ENCODE results near the gene TMEM201. TPM values are rescaled to one million over a fixed set of nuclear protein-coding genes. Genes with fewer than 3 reads are reported as not detected.

Gene TMEM201
- total and polyA plus RNA-seq, 9 of the 15 experiments (the other 6 are each of a cell fraction or from before 2014, with no cell fraction given) = 0.42 to 51.3 (median 7.4) TPM

- TF ChIP-seq TAF9B (IDR thresholded peaks at IDR 0.05; ENCODE audit: partially characterized antibody) (no peak), E2F6 (IDR thresholded peaks at IDR 0.05; ENCODE audit: borderline replicate concordance in 1 of 2, extremely low read depth in 1 of 2, insufficient read depth in 1 of 2, insufficient read length in 1 of 2, low read depth in 1 of 2, low read length in 1 of 2, poor library complexity in 1 of 2, severe bottlenecking in 1 of 2) (peak in 1 of 2 experiments; percentile 87), NFATC3 (IDR thresholded peaks at IDR 0.05) (no peak), ZNF133 (CRISPR knock-in tag; IDR thresholded peaks at IDR 0.05) (no peak), VEZF1 (CRISPR knock-in tag; IDR thresholded peaks at IDR 0.05) (peak; percentile 57), TAF7 (tag; IDR thresholded peaks at IDR 0.05) (no peak), RBM34 (IDR thresholded peaks at IDR 0.05; ENCODE audit: borderline replicate concordance, insufficient read depth, low read length) (no peak), KLF6 (CRISPR knock-in tag; IDR thresholded peaks at IDR 0.05; ENCODE audit: borderline replicate concordance) (no peak), ZNF263 (CRISPR knock-in tag; IDR thresholded peaks at IDR 0.05; ENCODE audit: borderline replicate concordance) (no peak), NRF1 (conservative IDR thresholded peaks at IDR 0.05 in 1 of 2, IDR thresholded peaks at IDR 0.05 in 1 of 2) (peak; percentile 80 to 84), POLR2A (conservative IDR thresholded peaks at IDR 0.05) (no peak), ELK3 (CRISPR knock-in tag; IDR thresholded peaks at IDR 0.05) (no peak), KDM2B (CRISPR knock-in tag; IDR thresholded peaks at IDR 0.05) (0 out of 2 replicates have a peak, but pooled peaks have one; percentile 33), LCOR (CRISPR knock-in tag; IDR thresholded peaks at IDR 0.05) (no peak), MAX (CRISPR knock-in tag; IDR thresholded peaks at IDR 0.05) (no peak; the same call in 1 of the 2 replicates), RNF2 (IDR thresholded peaks at IDR 0.05) (no peak), EHMT2 (IDR thresholded peaks at IDR 0.05) (no peak), PBX2 (CRISPR knock-in tag; IDR thresholded peaks at IDR 0.05; ENCODE audit: low read depth) (no peak), PBX2 (tag; conservative IDR thresholded peaks at IDR 0.05; ENCODE audit: low read depth) (no peak), HNRNPLL (IDR thresholded peaks at IDR 0.05; ENCODE audit: low read depth, low read length, poor library complexity, severe bottlenecking) (peak; percentile 71), BMI1 (IDR thresholded peaks at IDR 0.05; ENCODE audit: low read length) (no peak), POLR2G (IDR thresholded peaks at IDR 0.05; ENCODE audit: low read depth, low read length) (0 out of 2 replicates have a peak, but pooled peaks have one; percentile 47)
Observed at GRCh38 chr1:9651565-9652378, 63.1 kb downstream of the TMEM201 start, which contains the start of gene PIK3CD (continued).

Measured in K562 (cell line).